Activated CD8-positive, alpha-beta memory T cell treated with anti-CD3 and anti-CD28 coated beads for 1 hour (primary cell): ENCODE results near the gene MAP4K1.

Experiments
- DNase-seq, 2 donors: peaks; one replicate each; pipeline ENCODE4 v3.0.0-alpha.2; 2020; ENCODE audit warnings: low read depth in 1 of 2; ENCODE audit errors: extremely low read depth in 1 of 2

Gene MAP4K1

GRCh38 chr19:38549061-38549460, 68.7 kb downstream of the MAP4K1 start:
- no peak for DNase-seq

GRCh38 chr19:38547421-38547820, 70.3 kb downstream of the MAP4K1 start:
- DNase-seq = no peak

GRCh38 chr19:38545596-38545995, 72.2 kb downstream of the MAP4K1 start:
- no peak for DNase-seq

- no peak for DNase-seq
Measured at GRCh38 chr19:38544569-38545315, 73.0 kb downstream of the MAP4K1 start.

GRCh38 chr19:38543807-38544568, 73.8 kb downstream of the MAP4K1 start:
- no peak for DNase-seq

- no peak for DNase-seq
Measured at GRCh38 chr19:38543286-38543806, 74.4 kb downstream of the MAP4K1 start.

GRCh38 chr19:38542040-38542439, 75.7 kb downstream of the MAP4K1 start:
- no peak for DNase-seq

- DNase-seq = no peak
Measured at GRCh38 chr19:38539751-38540150, 78.0 kb downstream of the MAP4K1 start.

GRCh38 chr19:38538793-38539528, 78.8 kb downstream of the MAP4K1 start:
- no peak for DNase-seq

- DNase-seq = no peak
Measured at GRCh38 chr19:38538386-38538785, 79.4 kb downstream of the MAP4K1 start.
